Omental fat pad (tissue), 4 donors: Measurements from ENCODE around the gene PRKAG1. TPM values are rescaled to one million over a fixed set of nuclear protein-coding genes. Genes with fewer than 3 reads are reported as not detected.
A peak's percentile ranks its signal among the peaks of the same experiment; 100 is the strongest.

Experiments
- ATAC-seq: fragments of 150-250 bp; one replicate; pipeline ENCODE4 v1.9.1; 2016; ENCODE audit warnings: mild to moderate bottlenecking, moderate library complexity; ENCODE audit not compliant: low FRiP score
- DNase-seq: peaks from one replicate; pipeline ENCODE4 v3.0.0-alpha.2; 2019; ENCODE audit warnings: low spot score
- total RNA-seq, 4 donors: library from RNA; depleted of rRNA; stranded (reverse); fragments of >200 nt; gene quantifications; one replicate each; pipeline ENCODE4 v1.1.0, GENCODE V29; 2016
- TF ChIP-seq, protein P1 (sequence below), 3 donors: fragments of 450-650 bp; IDR thresholded peaks; one replicate each; pipeline ENCODE4 v1.5.1; 2016 to 2017; ENCODE audit warnings: antibody characterized with exemption in 3 of 3, mild to moderate bottlenecking in 3 of 3, moderate library complexity in 2 of 3

PRKAG1 gene
- total RNA-seq, 4 donors from 2014 or later = 40.0 to 64.2 (median 54.4) TPM

DNA sequence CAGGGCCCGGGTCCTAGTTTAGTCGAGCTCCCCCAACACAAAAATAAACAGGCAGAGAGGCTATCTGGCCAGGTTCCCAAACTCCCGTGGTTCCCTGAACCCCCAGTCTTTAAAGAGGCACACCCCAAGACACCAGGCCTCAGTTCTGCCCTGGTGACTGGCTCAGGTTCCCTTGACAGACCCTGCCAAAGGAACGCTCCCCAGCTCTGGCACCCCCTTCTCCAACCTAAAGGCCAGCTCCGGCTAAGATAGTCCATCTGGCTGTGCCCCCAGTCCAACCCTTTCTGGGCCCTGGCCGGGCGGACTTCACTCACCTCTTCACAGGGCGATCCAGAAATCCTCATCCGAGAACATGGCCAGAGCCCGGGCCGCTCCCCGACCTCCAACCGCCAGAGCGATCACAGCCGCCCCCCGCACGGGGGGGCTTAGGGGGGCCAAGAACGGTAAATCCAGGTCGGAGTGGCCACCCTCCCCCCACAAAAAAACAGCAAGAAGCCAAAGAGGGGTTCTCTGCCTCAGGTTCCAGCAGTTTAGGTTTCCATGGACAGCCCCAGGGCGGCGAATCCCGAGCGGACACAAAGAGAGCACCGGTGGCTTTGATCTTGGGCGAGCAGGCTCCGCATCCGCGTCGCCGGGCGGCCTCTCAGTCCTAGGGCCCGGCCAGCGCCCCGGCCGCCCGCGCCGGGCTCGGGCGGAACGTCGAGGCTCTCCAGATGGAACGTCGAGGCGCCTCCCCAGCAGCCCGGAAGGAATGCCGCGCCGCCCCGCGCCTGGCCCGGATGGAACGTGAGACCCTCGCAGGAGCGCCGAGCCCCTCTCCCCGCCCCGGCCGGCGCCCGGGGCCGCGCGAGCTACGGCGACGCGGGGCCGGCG lies 41.0 kb upstream of the PRKAG1 start:
- DNase-seq (no peak), ATAC-seq (peak; percentile 11)

DNA sequence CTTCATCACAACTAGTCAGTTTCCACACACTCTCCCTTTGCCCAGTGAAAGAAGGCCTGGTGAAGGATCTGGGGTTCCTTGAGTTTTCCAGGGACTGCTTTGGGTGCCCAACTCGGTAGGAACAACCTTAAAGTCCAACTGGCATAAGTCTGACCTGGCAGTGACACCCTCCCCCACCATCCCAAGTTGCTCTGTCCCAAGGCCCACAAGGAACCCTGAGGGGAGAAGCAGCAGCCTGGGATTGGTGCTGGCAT lies 40.4 kb upstream of the PRKAG1 start:
- ATAC-seq = no peak
- TF ChIP-seq, protein P1, sequence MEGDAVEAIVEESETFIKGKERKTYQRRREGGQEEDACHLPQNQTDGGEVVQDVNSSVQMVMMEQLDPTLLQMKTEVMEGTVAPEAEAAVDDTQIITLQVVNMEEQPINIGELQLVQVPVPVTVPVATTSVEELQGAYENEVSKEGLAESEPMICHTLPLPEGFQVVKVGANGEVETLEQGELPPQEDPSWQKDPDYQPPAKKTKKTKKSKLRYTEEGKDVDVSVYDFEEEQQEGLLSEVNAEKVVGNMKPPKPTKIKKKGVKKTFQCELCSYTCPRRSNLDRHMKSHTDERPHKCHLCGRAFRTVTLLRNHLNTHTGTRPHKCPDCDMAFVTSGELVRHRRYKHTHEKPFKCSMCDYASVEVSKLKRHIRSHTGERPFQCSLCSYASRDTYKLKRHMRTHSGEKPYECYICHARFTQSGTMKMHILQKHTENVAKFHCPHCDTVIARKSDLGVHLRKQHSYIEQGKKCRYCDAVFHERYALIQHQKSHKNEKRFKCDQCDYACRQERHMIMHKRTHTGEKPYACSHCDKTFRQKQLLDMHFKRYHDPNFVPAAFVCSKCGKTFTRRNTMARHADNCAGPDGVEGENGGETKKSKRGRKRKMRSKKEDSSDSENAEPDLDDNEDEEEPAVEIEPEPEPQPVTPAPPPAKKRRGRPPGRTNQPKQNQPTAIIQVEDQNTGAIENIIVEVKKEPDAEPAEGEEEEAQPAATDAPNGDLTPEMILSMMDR (IDR thresholded peaks at IDR 0.05) = no peak
- no peak for DNase-seq

More for the DNA sequence above, 41.0 kb upstream of the PRKAG1 start:
- TF ChIP-seq, protein P1 (IDR thresholded peaks at IDR 0.05) = no peak

DNA sequence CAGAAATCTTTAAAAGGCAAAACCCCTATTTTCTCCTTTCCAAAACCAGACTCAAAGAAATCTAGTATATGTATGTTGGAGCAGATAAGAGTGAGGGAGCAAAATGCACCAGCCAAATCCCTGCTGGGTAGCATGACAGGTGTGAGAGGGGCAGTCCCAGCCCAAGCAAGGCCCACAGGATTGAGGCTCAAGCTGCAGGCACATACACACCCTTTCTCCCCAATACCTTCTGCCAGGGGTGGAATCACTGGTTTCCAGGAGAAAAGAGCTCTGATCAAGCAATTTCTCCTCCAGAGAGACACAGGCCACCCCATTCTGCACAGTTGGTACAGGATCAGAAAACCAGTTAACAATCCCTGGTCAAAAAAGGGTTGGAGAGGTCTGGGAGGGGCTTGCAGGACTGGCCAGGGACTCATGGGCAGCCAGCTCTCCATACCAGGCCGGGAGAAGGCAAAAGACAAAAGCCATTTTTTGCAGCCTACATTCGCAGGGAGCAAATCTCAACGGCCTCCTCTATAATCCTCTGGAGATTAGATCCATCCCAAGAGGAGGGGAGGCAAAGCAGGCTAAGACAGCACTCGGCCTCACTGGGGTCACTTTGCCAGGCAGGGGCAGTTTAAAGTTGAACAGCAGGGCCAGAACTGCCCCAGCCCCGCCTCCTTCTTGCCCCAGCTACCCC lies 39.9 kb upstream of the PRKAG1 start:
- ATAC-seq (no peak), DNase-seq (no peak)
- TF ChIP-seq, protein P1 (IDR thresholded peaks at IDR 0.05) = no peak

DNA sequence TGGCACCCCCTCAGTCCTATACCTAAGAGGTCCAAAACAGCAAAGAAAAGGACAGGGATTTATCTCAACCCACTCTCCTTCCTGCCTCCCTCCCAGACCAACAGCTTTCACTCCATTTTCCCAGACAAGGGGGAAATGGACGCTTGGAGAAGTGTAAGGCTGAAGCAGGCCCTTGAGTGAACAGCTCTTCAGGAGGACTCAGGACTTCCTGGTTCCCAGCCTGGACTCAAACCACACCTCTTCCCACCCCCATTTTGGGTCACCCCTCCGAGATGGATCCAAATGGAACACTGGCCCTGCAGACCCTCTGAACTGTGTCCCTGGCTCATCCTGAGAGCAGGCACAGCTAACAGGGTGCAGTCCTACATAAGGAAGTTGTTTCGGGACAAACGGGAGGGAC lies 39.3 kb upstream of the PRKAG1 start:
- ATAC-seq = no peak
- no peak for DNase-seq

DNA sequence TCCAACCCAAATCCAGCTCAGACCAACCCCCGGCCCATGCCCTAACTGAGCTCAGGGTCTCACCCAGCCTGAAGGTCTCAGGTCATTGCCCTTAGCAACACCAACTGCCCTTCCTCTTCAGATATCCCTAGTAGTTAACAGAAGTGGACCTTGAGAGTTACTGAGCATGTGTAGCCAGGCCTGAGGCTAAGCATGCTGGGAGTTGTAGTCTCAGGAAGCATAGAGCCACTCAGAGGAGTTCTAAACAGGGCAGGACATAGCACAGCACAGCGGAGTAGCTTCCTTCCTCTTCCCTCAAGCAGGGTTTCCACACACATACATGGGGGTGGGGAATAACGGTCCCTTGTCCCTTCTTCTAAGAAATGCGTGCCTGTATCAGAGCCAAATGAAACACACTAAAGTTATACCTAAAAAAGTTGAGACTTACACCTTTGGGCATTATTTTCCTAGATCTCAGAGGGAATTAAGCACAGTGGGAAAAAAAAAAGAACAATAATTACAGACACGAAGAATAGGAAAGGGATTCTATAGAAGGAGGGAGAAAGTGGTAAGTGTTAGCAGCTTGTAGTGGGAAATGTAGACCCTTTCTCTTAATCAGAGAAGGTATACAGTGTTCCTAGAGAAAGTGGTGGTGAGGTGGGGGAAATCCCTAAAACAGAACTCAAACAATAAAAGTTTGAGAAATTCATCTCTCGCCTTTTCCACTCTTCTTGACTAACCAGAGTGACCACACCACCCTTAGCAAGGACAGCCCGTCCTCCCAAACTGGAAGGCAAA lies 37.6 kb upstream of the PRKAG1 start:
- TF ChIP-seq, protein P1 (IDR thresholded peaks at IDR 0.05) = no peak
- DNase-seq (no peak), ATAC-seq (peak; percentile 24)

More for the DNA sequence above, 39.3 kb upstream of the PRKAG1 start:
- TF ChIP-seq, protein P1 (IDR thresholded peaks at IDR 0.05) = no peak

DNA sequence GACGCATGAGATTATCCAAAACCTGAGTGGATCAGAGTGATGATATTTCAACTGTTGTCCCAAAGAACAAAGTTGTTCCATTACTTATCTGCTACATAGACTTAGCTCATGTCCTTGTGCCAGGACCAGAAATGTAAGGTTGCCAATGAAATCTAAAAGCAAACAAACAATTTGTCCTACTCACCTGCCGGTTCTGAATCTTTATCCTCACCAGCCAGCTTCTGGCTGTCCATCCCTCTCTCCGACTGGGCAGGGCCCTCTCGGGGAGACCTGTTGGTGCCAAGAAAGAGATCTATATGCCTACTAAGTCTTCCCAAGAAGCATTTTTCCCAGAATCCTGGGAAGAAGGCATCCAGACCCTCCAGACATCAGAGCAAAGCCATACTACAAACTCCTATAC lies 36.5 kb upstream of the PRKAG1 start:
- TF ChIP-seq, protein P1 (IDR thresholded peaks at IDR 0.05) = no peak
- DNase-seq = no peak
- ATAC-seq = no peak
